Keratinocyte (primary cell): ENCODE measurements around the gene LRP1B. TPM values are rescaled to one million over a fixed set of nuclear protein-coding genes. Genes with fewer than 3 reads are reported as not detected.

Experiments
- DNase-seq: peaks from one replicate; pipeline ENCODE4 v3.0.0-alpha.2; 2011; ENCODE audit warnings: low read depth, missing footprints, low spot score
- FAIRE-seq: peaks from 2 replicates; lab custom pipeline; 2011; peaks lifted over from hg19 to GRCh38; lab: Jason Lieb, UNC
- H2AFZ ChIP-seq: 2 replicates; pipeline ENCODE4 v1.6.0; 2012; ENCODE audit warnings: low read length, control low read depth, inconsistent platforms; ENCODE audit not compliant: control insufficient read depth
- H3K27ac ChIP-seq: 2 replicates; pipeline ENCODE4 v1.5.1; 2011; ENCODE audit warnings: low read length; ENCODE audit not compliant: control insufficient read depth, insufficient read depth
- H3K27me3 ChIP-seq: 3 replicates; pipeline ENCODE4 v1.6.0; 2011; ENCODE audit warnings: low read length; ENCODE audit not compliant: control insufficient read depth, insufficient read depth; ENCODE audit errors: extremely low read depth
- H3K36me3 ChIP-seq, 2 experiments: 2 replicates in 1 of 2; 3 replicates in 1 of 2; pipeline ENCODE4 v1.5.1; 2011; ENCODE audit warnings: low read length in 2 of 2, mild to moderate bottlenecking in 1 of 2; ENCODE audit not compliant: control insufficient read depth in 2 of 2, insufficient read depth in 2 of 2; ENCODE audit errors: extremely low read depth in 1 of 2
- H3K4me1 ChIP-seq: 3 replicates; pipeline ENCODE4 v1.5.1; 2011; ENCODE audit warnings: low read length; ENCODE audit not compliant: control insufficient read depth, insufficient read depth; ENCODE audit errors: extremely low read depth
- H3K4me2 ChIP-seq: 3 replicates; pipeline ENCODE4 v1.6.0; 2011; ENCODE audit warnings: low read depth, low read length; ENCODE audit not compliant: control insufficient read depth, insufficient read depth; ENCODE audit errors: extremely low read depth
- H3K4me3 ChIP-seq, 3 experiments: fragments of 200-600 bp in 1 of 3; sonication (generic) in 1 of 3; 2 replicates in 2 of 3; 3 replicates in 1 of 3; pipeline ENCODE4 v1.5.1; 2011 to 2016; ENCODE audit warnings: low read length in 3 of 3, mild to moderate bottlenecking in 3 of 3, control low read depth in 2 of 3, inconsistent platforms in 1 of 3, low read depth in 1 of 3, mixed read lengths in 1 of 3, mixed run types in 1 of 3, moderate library complexity in 1 of 3; ENCODE audit not compliant: control insufficient read depth in 2 of 3, insufficient read depth in 2 of 3; ENCODE audit errors: extremely low read depth in 1 of 3
- H3K79me2 ChIP-seq: 2 replicates; pipeline ENCODE4 v1.6.0; 2012; ENCODE audit warnings: low read length; ENCODE audit not compliant: control insufficient read depth, insufficient read depth
- H3K9ac ChIP-seq: 3 replicates; pipeline ENCODE4 v1.6.0; 2011; ENCODE audit warnings: low read length; ENCODE audit not compliant: control insufficient read depth, insufficient read depth; ENCODE audit errors: extremely low read depth
- H3K9me1 ChIP-seq: 3 replicates; pipeline ENCODE4 v1.6.0; 2011; ENCODE audit warnings: low read length; ENCODE audit not compliant: control insufficient read depth, insufficient read depth; ENCODE audit errors: extremely low read depth
- H3K9me3 ChIP-seq: 2 replicates; pipeline ENCODE4 v1.5.1; 2012; ENCODE audit warnings: low read depth, low read length; ENCODE audit not compliant: control insufficient read depth
- H4K20me1 ChIP-seq: 3 replicates; pipeline ENCODE4 v1.6.0; 2011; ENCODE audit warnings: low read length; ENCODE audit not compliant: control insufficient read depth, insufficient read depth; ENCODE audit errors: extremely low read depth
- EZH2 ChIP-seq: IDR thresholded peaks from one replicate; pipeline ENCODE4 v1.6.1; 2012; ENCODE audit warnings: inconsistent platforms, mild to moderate bottlenecking, low read length, moderate library complexity
- dilution Hi-C: fragments of 300-500 bp; cut with MboI; formaldehyde crosslinking; loops from one replicate; pipeline ENCODE4 v1.7.0; 2020; ENCODE audit warnings: low sequenced_read_pairs; ENCODE audit not compliant: extremely low pct_ligation_motif_present
- polyA plus RNA-seq, 5 experiments: library from polyadenylated mRNA; depleted of rRNA in 3 of 5; stranded (reverse) in 3 of 5; stranded (forward) in 1 of 5; unstranded in 1 of 5; fragments of >200 nt; gene quantifications; 1 replicate in 1 of 5; 2 replicates in 3 of 5; 3 replicates in 1 of 5; pipeline versions ENCODE4 v1.2.1 to v1.2.3, GENCODE V29; 2011 to 2012; ENCODE audit warnings: missing spikeins in 2 of 5, low read depth in 1 of 5, low replicate concordance in 1 of 5
- TF ChIP-seq, protein P1 (sequence below), 3 experiments: IDR thresholded peaks in 1 of 3; conservative IDR thresholded peaks in 1 of 3; optimal IDR thresholded peaks in 1 of 3; 2 replicates in 2 of 3; 3 replicates in 1 of 3; pipeline versions ENCODE3 to v1.5.1; 2011; ENCODE audit warnings: low read length in 3 of 3, mild to moderate bottlenecking in 3 of 3, moderate library complexity in 2 of 3, control low read depth in 1 of 3, inconsistent platforms in 1 of 3; ENCODE audit not compliant: insufficient read depth in 2 of 3; ENCODE audit errors: extremely low read depth in 1 of 3

The LRP1B gene
- polyA plus RNA-seq, 1 donor (not counting 4 experiments of a cell fraction or from before 2014, with no cell fraction given) = not detected

DNA sequence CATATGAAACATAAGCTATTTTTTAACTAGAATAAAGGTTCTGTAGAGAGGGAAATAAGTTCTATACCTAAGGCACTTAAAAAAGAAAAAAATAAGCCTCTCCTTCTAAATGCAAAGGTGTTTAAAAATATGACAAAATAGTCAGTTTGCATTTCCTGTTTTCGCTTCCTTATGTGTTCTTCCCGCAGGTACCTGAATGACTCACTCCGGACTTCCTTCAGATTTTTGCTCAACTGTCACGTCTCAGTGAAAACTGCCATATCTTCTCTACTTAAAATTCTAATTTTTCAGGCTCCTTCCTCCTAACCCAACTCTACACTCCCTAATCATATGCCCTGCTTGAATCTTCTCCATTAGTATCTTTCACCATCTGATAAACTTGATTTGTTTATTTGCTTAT is 1333.1 kb downstream of the LRP1B start:
- Histone ChIP-seq H3K9me3 (no peaks in the 10 kb centered on the region), H3K27me3 (no peaks in the 10 kb centered on the region), H4K20me1 (no peaks in the 10 kb centered on the region), H3K4me2 (no peak overlapping the region), H3K4me1 (no peaks in the 10 kb centered on the region), H3K9ac (no peak overlapping the region), H2AFZ (no peak overlapping the region), H3K36me3 (no peaks in the 10 kb centered on the region), H3K79me2 (no peaks in the 10 kb centered on the region), H3K9me1 (no peaks in the 10 kb centered on the region), H3K4me3 (no peak overlapping the region), H3K27ac (no peak overlapping the region)
- FAIRE-seq (no peak), DNase-seq (no peak)
- dilution Hi-C loops = no loop called here
- no peak for TF ChIP-seq EZH2
- TF ChIP-seq, protein P1, sequence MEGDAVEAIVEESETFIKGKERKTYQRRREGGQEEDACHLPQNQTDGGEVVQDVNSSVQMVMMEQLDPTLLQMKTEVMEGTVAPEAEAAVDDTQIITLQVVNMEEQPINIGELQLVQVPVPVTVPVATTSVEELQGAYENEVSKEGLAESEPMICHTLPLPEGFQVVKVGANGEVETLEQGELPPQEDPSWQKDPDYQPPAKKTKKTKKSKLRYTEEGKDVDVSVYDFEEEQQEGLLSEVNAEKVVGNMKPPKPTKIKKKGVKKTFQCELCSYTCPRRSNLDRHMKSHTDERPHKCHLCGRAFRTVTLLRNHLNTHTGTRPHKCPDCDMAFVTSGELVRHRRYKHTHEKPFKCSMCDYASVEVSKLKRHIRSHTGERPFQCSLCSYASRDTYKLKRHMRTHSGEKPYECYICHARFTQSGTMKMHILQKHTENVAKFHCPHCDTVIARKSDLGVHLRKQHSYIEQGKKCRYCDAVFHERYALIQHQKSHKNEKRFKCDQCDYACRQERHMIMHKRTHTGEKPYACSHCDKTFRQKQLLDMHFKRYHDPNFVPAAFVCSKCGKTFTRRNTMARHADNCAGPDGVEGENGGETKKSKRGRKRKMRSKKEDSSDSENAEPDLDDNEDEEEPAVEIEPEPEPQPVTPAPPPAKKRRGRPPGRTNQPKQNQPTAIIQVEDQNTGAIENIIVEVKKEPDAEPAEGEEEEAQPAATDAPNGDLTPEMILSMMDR (optimal IDR thresholded peaks at IDR 0.05 in 1 of 3, IDR thresholded peaks at IDR 0.05 in 1 of 3, conservative IDR thresholded peaks at IDR 0.05 in 1 of 3; ENCODE audit: extremely low read depth in 1 of 3, insufficient read depth in 2 of 3, low read length in 3 of 3) = no peak

DNA sequence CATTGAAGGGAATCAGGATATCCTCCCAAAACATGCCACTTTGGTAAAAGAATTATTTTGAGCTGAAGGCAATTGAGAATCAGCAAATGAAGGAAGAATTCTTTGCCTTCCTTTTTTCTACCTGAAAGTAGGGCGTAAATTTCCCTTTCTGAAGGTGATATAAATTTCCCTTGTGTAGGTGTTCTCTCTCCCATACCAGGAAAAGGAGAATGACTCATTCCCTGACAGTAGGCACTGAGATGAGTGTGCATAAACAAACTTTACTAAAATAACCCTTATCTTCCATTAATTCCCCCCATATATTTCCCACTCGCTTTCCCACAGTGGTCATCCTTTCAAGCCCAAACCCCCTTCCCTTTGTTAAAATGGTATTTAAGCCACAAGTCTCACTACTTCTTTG is 1339.0 kb downstream of the LRP1B start:
- dilution Hi-C loops = no loop called here
- no peak for FAIRE-seq

More for the DNA sequence above, 1339.0 kb downstream of the LRP1B start:
- no peaks in the 10 kb centered on the region for H3K27me3 ChIP-seq
- no peaks in the 10 kb centered on the region for H3K9me3 ChIP-seq
- H3K4me1 ChIP-seq = no peaks in the 10 kb centered on the region
- no peak overlapping the region for H3K9ac ChIP-seq
- no peak for DNase-seq
- TF ChIP-seq, protein P1 (optimal IDR thresholded peaks at IDR 0.05 in 1 of 3, IDR thresholded peaks at IDR 0.05 in 1 of 3, conservative IDR thresholded peaks at IDR 0.05 in 1 of 3; ENCODE audit: extremely low read depth in 1 of 3, insufficient read depth in 2 of 3, low read length in 3 of 3) = no peak
- no peak for TF ChIP-seq EZH2
- no peaks in the 10 kb centered on the region for H3K9me1 ChIP-seq
- no peak overlapping the region for H2AFZ ChIP-seq
- no peaks in the 10 kb centered on the region for H3K36me3 ChIP-seq
- no peaks in the 10 kb centered on the region for H4K20me1 ChIP-seq
- H3K27ac ChIP-seq = no peak overlapping the region
- no peak overlapping the region for H3K4me2 ChIP-seq
- H3K4me3 ChIP-seq = no peak overlapping the region
- H3K79me2 ChIP-seq = no peaks in the 10 kb centered on the region
